Retina (tissue), 1 donor: Measurements from ENCODE around the gene LYL1.

Experiments
- DNase-seq: peaks from one replicate; pipeline ENCODE4 v3.0.0-alpha.2; 2016

Gene LYL1

DNA sequence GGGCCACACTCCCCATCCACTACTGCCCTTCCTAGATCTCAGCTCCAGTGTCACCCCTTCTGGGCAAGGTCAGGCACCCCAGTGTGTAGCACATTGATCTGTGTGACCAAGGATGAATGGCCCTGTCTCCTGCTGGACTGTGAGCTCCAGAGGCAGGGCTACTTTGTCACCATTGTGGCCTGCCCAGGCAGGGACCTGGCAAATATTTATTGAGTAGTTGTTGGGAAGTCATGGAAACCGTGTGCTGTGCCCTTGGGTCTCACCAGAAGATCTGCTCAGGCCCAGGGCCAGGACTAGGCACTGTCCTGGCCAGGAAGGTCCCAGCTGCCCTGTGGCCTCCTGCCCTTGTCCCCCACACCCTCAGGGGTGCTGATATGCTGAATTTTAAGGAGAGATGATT is 25.9 kb upstream of the LYL1 start:
- DNase-seq, result no peak

DNA sequence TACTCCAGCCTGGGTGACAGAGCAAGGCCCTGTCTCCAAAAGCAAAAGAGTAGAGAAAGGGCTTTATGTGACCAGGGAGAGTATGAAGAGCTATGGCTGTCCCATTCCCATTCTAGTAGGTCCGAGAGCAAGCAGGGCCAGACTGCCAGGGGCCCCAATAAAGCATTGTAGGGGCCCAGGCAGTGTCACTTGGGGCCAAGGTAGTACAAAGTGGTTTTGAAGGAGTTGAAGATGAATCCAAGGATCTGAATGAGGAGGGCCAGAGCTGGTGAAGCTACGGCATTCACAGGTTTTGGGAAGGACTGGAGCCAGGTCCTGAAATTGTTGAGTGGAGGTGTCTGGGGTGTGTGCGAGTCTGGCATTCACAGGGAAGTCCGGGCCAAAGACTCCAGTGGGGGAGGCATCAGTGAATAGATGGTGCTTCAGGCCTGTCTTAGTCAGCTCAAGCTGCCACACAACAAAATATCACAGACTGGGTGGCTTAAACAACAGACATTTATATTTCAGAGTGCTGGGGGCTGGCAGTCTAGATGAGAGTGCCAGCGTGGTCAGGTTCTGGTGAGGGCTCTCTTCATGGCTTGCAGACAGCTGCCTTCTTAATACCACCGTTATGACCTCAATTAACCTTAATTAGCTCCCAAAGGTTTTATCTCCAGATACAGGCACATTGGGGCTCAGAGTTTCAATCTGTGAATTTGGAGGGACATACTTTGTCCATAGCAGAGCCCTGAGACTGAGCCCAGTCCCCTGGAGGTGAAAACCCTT is 25.3 kb upstream of the LYL1 start:
- DNase-seq, result no peak

DNA sequence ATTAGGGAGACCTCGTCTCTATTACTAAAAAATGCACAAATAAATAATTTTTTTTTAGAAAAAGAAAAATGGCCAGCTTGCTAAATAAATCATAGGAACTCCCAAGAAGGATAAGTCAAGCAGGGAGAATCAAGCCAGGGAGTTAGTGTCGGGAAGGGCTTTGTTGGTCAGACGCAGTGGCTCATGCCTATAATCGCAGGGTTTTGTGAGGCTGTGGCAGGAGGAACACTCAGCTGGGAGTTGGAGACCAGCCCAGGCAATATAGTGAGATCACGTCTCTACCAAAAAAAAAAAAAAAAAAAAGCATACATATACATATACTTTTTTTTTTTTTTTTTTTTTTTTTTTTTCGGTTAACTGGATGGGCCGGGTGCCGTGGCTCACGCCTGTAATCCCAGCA is 24.4 kb upstream of the LYL1 start:
- no peak for DNase-seq

DNA sequence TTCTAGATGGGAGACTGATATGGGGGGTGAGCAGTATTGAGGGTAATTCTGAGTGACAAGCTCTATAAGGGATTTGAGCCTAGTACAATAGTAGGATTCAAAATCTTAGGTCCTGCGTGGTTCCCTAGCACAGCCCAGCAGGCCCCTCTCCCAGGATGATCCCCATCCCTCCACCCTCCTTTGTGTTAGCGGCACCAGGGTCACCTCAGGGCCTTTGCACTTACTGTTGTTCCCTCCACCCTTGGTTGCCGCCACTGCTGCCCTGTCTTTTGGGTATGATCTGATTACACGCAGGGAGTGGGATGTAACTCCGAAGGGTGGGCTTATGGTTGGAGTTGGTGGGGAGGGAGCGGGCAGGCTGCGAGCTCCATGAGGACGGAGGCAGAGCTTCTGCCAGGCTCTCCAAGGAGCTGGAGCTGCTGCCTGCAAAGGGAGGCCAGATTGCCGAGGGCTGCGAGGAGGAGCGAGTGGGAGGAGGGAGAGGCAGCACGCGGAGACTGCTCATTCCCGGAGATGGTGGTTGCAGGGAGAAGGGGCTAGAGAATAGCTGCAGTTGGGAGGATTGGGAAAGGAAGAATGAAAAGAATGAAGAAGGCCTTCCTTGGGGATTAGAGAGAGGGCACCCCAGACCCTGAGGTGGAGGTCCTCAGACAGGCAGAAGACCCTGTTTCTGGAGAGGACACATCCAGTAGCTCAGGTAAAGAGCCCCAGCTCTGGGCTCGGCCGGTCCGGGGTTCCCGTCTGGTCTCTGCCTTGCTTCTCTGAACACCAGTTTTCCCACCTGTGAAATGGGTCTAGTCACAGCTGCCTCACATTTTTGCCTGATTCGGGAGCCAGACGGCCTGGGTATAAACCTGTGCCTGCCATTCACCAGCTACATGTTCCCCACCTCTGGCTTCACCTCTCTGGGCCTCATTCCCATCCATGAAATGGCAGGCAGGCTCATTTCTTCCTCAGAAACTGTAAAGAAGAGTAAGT is 20.6 kb upstream of the LYL1 start:
- DNase-seq, result no peak

- DNase-seq, result no peak
Measured at GRCh38 chr19:13122275-13122878, 19.7 kb upstream of the LYL1 start.

- no peak for DNase-seq
Measured at GRCh38 chr19:13121551-13122274, 19.1 kb upstream of the LYL1 start.

DNA sequence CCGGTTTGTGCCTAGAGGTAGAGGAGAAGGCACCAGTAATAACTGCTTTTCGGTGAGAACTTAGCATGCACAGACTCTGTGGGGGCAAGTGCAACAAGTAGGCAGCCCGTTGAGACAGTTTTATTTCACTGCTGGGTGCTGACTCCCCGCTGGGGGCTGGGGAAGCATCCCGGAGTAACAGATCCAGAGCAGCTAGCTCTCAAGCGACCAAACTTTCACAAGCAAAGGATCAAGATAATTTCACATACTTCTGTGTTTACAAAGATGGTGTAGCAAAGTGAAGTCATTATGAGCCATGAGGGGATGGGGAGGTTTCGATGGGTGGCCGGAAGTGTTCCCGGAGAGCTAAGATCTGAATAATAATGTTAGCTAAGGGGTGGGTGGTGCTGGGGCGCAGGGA is 18.2 kb upstream of the LYL1 start:
- no peak for DNase-seq

GRCh38 chr19:13120031-13120430 is 17.4 kb upstream of the LYL1 start:
- DNase-seq, result no peak

GRCh38 chr19:13119627-13120026 is 17.0 kb upstream of the LYL1 start:
- DNase-seq, result no peak

DNA sequence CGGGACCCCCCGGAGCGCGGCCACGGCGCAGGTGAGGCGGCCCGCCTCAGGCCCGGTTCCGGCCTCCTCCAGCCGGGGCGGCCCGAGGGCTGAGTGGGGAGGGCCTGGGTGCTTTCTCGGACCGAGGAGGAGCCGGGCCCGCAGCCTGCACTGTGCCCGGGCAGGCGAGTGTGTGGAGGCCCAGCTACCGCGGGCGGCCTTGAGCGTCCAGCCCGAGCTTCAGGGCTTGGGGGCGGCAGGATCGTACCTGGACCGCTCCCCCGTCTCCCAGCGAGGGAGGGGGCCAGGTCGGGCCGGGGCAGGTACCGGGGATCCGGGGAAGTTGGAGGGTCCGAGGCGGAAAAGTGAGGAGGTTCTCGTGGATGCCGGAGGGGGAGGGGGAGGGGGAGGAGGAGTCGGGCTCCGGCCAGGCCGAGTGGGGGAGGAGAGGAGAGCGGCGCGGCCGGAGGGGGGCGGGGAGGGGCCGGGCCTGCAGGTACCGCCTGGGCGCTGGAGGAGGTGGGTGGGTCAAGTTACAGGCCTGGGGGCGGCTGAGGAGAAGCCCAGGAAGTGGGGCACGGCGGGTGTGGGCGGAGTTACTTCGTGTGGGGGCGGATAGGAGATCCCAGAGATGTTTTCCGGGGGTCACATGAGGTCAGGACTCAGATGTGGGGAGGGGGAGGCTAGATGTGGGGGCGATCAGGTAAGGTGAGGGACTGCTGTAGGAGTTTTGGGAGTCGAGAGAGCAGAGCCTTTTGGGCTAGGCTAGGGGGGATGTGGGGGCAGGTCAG is 16.0 kb upstream of the LYL1 start:
- DNase-seq, result no peak

DNA sequence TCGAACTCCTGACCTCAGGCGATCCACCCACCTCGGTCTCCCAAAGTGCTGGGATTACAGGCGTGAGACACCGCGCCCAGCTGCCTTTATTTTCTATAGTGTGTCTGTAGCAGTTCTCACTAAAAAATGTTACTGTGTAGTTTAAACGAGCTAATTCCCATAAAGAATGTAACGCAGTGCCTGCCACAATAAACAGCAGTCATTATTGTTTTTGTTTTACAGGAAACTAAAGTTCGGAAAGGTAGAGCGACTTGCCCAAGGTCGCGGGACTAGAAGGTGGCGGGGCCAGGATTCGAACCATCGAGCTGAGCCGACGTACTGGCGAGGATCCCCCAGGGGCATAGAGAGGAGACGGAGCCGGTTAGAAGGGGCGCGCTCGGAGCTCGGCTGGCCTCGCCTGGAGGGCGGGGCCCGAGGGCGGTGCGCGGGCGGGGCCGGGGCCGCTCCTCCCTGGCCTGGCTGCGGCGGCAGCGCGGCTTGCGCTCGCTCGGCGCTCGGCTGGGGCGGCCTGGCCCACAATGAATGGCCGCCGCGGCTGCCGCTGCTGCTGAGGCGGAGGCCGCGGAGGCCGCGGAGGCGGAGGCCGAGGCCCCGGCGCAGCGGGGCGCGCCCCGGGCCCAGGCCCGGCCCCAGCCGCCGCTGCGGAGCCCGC is 15.2 kb upstream of the LYL1 start, which contains the start of gene NACC1:
Gene NACC1, plus strand, starts transcription at position 493 of the 652 bp plus-strand sequence. CDS start 16,944 bp downstream, outside the sequence.
- DNase-seq, result peak; percentile 86

GRCh38 chr19:13117176-13117771 is 14.6 kb upstream of the LYL1 start:
- DNase-seq, result no peak

- DNase-seq, result peak; percentile 92
Measured at GRCh38 chr19:13116282-13117175, 13.9 kb upstream of the LYL1 start, which contains the start of gene TRMT1. Gene TRMT1 (minus strand): TSS chr19:13116740. CDS start chr19:13116399, 341 bp downstream.

- DNase-seq, result no peak
Measured at GRCh38 chr19:13115936-13116281, 13.3 kb upstream of the LYL1 start.

DNA sequence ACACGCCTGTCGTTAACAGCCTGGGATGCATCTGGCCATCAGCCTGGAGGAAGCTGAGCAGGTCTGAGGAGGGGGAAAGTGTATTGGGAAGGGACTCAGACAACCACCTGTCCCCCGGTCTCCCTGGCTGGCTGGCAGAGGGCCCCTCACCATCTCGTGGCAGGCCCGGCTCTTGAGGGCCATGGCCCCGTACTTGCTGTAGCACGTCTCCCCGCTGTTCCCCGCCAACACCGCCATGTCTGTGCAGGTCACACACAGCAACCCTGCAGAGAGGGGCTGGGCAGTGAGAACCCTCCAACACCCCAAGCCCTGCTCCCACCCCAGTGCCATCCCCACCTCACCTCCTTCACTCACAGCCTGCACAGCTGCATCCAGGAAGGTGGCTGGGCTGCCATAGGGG is 9.9 kb upstream of the LYL1 start:
- no peak for DNase-seq

GRCh38 chr19:13110099-13110610 is 7.5 kb upstream of the LYL1 start:
- DNase-seq, result no peak

GRCh38 chr19:13109361-13110098 is 6.9 kb upstream of the LYL1 start:
- no peak for DNase-seq

DNA sequence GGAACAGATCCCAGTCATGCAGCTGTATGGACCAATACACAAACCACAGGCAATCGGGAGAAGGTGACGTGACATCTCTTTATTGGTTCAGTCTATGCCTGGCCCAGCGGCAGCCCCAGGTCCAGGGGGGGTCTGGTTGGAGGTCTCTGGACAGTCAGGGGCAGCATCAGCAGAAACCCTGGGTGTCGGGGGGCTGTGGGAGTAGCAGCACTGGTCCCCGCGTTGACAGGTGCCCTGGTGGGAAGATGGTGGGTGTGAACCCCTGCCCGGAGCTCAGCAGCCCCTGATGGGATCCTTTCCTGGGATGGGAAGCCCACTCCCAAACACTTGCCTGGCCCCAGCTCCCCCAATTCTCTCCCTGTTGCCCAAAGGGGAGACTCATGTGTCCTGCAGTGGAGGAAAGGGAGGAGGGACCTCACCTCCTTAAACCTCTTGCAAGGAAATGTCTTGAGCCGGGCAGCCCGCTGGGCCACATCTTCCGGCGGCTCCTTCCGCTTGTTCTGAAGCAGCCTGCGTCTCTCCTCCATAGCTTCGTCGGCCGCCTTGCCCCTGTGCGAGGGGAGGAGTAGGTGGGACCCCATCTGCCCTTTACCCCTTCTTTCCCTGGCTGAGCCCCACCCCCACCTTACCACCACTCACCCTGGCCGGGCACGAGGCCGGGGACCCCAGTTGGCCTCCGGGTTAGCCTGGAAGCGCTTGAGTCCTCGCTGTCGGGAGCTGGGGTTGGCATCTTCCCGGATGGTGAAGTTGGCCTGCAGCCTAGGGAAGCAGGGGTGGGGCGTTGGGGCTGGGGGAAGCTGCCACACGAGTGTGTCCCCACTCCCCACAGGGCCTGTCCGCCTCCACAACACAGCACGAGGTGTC is 2.4 kb upstream of the LYL1 start:
- no peak for DNase-seq
